T-helper 17 cell (primary cell): ENCODE data around the gene EPB41L4A. TPM values are rescaled to one million over a fixed set of nuclear protein-coding genes. Genes with fewer than 3 reads are reported as not detected.
A peak's percentile ranks its signal among the peaks of the same experiment; 100 is the strongest.

Experiments used
- ATAC-seq: fragments of 150-1000 bp; cut with Tn5 transposase; 2 replicates; pipeline ENCODE4 v1.10.0; 2021; ENCODE audit warnings: mild to moderate bottlenecking, moderate library complexity
- DNase-seq, 3 donors: peaks; one replicate each; pipeline versions ENCODE4 v3.0.0 to v3.0.0-alpha.2; 2020 to 2021
- H3K9me3 ChIP-seq: one replicate; pipeline ENCODE4 v1.7.0; 2013; ENCODE audit warnings: low read length, mild to moderate bottlenecking; ENCODE audit not compliant: control insufficient read depth, poor library complexity, severe bottlenecking
- H3K27ac Mint-ChIP-seq: one replicate; pipeline ENCODE4 v1.8.0; 2022; ENCODE audit warnings: mild to moderate bottlenecking, moderate library complexity, mixed read lengths
- H3K27me3 Mint-ChIP-seq: one replicate; pipeline ENCODE4 v1.8.0; 2022; ENCODE audit warnings: mixed read lengths
- H3K36me3 Mint-ChIP-seq: one replicate; pipeline ENCODE4 v1.8.0; 2022; ENCODE audit warnings: low read depth, mixed read lengths
- H3K4me1 Mint-ChIP-seq: one replicate; pipeline ENCODE4 v1.8.0; 2022; ENCODE audit warnings: mild to moderate bottlenecking, mixed read lengths
- H3K4me3 Mint-ChIP-seq: one replicate; pipeline ENCODE4 v1.8.0; 2022; ENCODE audit warnings: mild to moderate bottlenecking, moderate library complexity, mixed read lengths
- total RNA-seq, 4 donors: library from RNA in 2 of 4; stranded (reverse) in 2 of 4; gene quantifications; one replicate each; pipeline ENCODE4 v1.2.3 and lab custom pipeline; 2022 to 2026

Gene EPB41L4A
- total RNA-seq, 2 donors from 2014 or later = 0.50 to 1.4 TPM

GRCh38 chr5:112154940-112155686 lies 264.0 kb downstream of the EPB41L4A start:
- peaks cover 2% of the 10 kb centered on the region for H3K36me3 Mint-ChIP-seq
- no peak overlapping the region for H3K27ac Mint-ChIP-seq
- DNase-seq (no peak), ATAC-seq (no peak)
- peaks cover 1% of the 10 kb centered on the region for H3K27me3 Mint-ChIP-seq
- H3K4me3 Mint-ChIP-seq = no peak overlapping the region
- H3K4me1 Mint-ChIP-seq = peaks cover 2% of the 10 kb centered on the region
- no peaks in the 10 kb centered on the region for H3K9me3 ChIP-seq

- Mint-ChIP-seq H3K4me1 (peaks cover 5% of the 10 kb centered on the region), H3K27ac (no peak overlapping the region), H3K36me3 (peaks cover 2% of the 10 kb centered on the region), H3K4me3 (no peak overlapping the region), H3K27me3 (peaks cover 11% of the 10 kb centered on the region)
- DNase-seq (no peak), ATAC-seq (no peak)
- no peaks in the 10 kb centered on the region for H3K9me3 ChIP-seq
Measured at GRCh38 chr5:112149727-112150126, 269.4 kb downstream of the EPB41L4A start.

GRCh38 chr5:112146323-112147226 lies 272.5 kb downstream of the EPB41L4A start:
- Mint-ChIP-seq H3K4me3 (no peak overlapping the region), H3K27me3 (peaks cover 29% of the 10 kb centered on the region), H3K4me1 (peaks cover 2% of the 10 kb centered on the region), H3K36me3 (peaks cover 2% of the 10 kb centered on the region), H3K27ac (no peak overlapping the region)
- DNase-seq (peak in 2 of 3 donors; percentile 9 to 13), ATAC-seq (peak; percentile 97)
- H3K9me3 ChIP-seq = no peaks in the 10 kb centered on the region

- no peak for ATAC-seq
- H3K36me3 Mint-ChIP-seq = peaks cover 5% of the 10 kb centered on the region
- H3K4me1 Mint-ChIP-seq = peaks cover 2% of the 10 kb centered on the region
- no peak overlapping the region for H3K4me3 Mint-ChIP-seq
- no peak overlapping the region for H3K27ac Mint-ChIP-seq
- peaks cover 32% of the 10 kb centered on the region for H3K27me3 Mint-ChIP-seq
- no peaks in the 10 kb centered on the region for H3K9me3 ChIP-seq
- no peak for DNase-seq
Measured at GRCh38 chr5:112143690-112144089, 275.4 kb downstream of the EPB41L4A start.

- ATAC-seq = no peak
- Mint-ChIP-seq H3K4me3 (no peak overlapping the region), H3K36me3 (peaks cover 5% of the 10 kb centered on the region), H3K4me1 (peaks cover 2% of the 10 kb centered on the region), H3K27me3 (peaks cover 41% of the 10 kb centered on the region), H3K27ac (no peak overlapping the region)
- no peak for DNase-seq
- no peaks in the 10 kb centered on the region for H3K9me3 ChIP-seq
Measured at GRCh38 chr5:112142769-112143270, 276.3 kb downstream of the EPB41L4A start.

- peaks cover 5% of the 10 kb centered on the region for H3K36me3 Mint-ChIP-seq
- H3K4me3 Mint-ChIP-seq = no peak overlapping the region
Measured at GRCh38 chr5:112141582-112141981, 277.5 kb downstream of the EPB41L4A start.

GRCh38 chr5:112138526-112138925 lies 280.6 kb downstream of the EPB41L4A start:
- H3K9me3 ChIP-seq = no peaks in the 10 kb centered on the region
- H3K4me3 Mint-ChIP-seq = no peak overlapping the region
- H3K36me3 Mint-ChIP-seq = peaks cover 5% of the 10 kb centered on the region
- ATAC-seq (no peak), DNase-seq (no peak)
- no peaks in the 10 kb centered on the region for H3K4me1 Mint-ChIP-seq
- H3K27ac Mint-ChIP-seq = no peak overlapping the region
- H3K27me3 Mint-ChIP-seq = peaks cover 49% of the 10 kb centered on the region

More at GRCh38 chr5:112141582-112141981, 277.5 kb downstream of the EPB41L4A start:
- ATAC-seq = no peak
- Mint-ChIP-seq H3K27ac (no peak overlapping the region), H3K4me1 (no peaks in the 10 kb centered on the region), H3K27me3 (peaks cover 42% of the 10 kb centered on the region)
- no peaks in the 10 kb centered on the region for H3K9me3 ChIP-seq
- no peak for DNase-seq

GRCh38 chr5:112136773-112137172 lies 282.3 kb downstream of the EPB41L4A start:
- no peak overlapping the region for H3K4me3 Mint-ChIP-seq
- no peak overlapping the region for H3K27ac Mint-ChIP-seq
- H3K36me3 Mint-ChIP-seq = peaks cover 5% of the 10 kb centered on the region
- DNase-seq (no peak), ATAC-seq (no peak)
- no peaks in the 10 kb centered on the region for H3K4me1 Mint-ChIP-seq
- no peaks in the 10 kb centered on the region for H3K9me3 ChIP-seq
- H3K27me3 Mint-ChIP-seq = peaks cover 38% of the 10 kb centered on the region

- no peak overlapping the region for H3K27ac Mint-ChIP-seq
- no peak overlapping the region for H3K4me3 Mint-ChIP-seq
- no peaks in the 10 kb centered on the region for H3K4me1 Mint-ChIP-seq
- no peaks in the 10 kb centered on the region for H3K36me3 Mint-ChIP-seq
- H3K27me3 Mint-ChIP-seq = peaks cover 51% of the 10 kb centered on the region
- DNase-seq (no peak), ATAC-seq (no peak)
- H3K9me3 ChIP-seq = no peaks in the 10 kb centered on the region
Measured at GRCh38 chr5:112127861-112128260, 291.2 kb downstream of the EPB41L4A start.

GRCh38 chr5:112126982-112127381 lies 292.1 kb downstream of the EPB41L4A start:
- Mint-ChIP-seq H3K4me1 (no peaks in the 10 kb centered on the region), H3K27ac (no peak overlapping the region), H3K27me3 (peaks cover 60% of the 10 kb centered on the region), H3K4me3 (no peak overlapping the region), H3K36me3 (no peaks in the 10 kb centered on the region)
- H3K9me3 ChIP-seq = no peaks in the 10 kb centered on the region
- ATAC-seq (no peak), DNase-seq (no peak)

GRCh38 chr5:112125903-112126302 lies 293.2 kb downstream of the EPB41L4A start:
- no peaks in the 10 kb centered on the region for H3K4me1 Mint-ChIP-seq
- ATAC-seq (no peak), DNase-seq (no peak)
- H3K4me3 Mint-ChIP-seq = no peak overlapping the region
- H3K36me3 Mint-ChIP-seq = no peaks in the 10 kb centered on the region
- H3K27ac Mint-ChIP-seq = no peak overlapping the region
- H3K9me3 ChIP-seq = no peaks in the 10 kb centered on the region
- H3K27me3 Mint-ChIP-seq = peaks cover 66% of the 10 kb centered on the region

- DNase-seq = no peak
- Mint-ChIP-seq H3K27ac (no peak overlapping the region), H3K4me1 (no peaks in the 10 kb centered on the region), H3K4me3 (no peak overlapping the region), H3K36me3 (no peaks in the 10 kb centered on the region), H3K27me3 (peaks cover 64% of the 10 kb centered on the region)
- ATAC-seq = no peak
- no peaks in the 10 kb centered on the region for H3K9me3 ChIP-seq
Measured at GRCh38 chr5:112124788-112125187, 294.3 kb downstream of the EPB41L4A start.

- DNase-seq (no peak), ATAC-seq (no peak)
- Mint-ChIP-seq H3K27me3 (peaks cover 50% of the 10 kb centered on the region), H3K4me3 (no peak overlapping the region), H3K36me3 (no peaks in the 10 kb centered on the region), H3K4me1 (no peaks in the 10 kb centered on the region), H3K27ac (no peak overlapping the region)
- H3K9me3 ChIP-seq = no peaks in the 10 kb centered on the region
Measured at GRCh38 chr5:112123086-112123485, 296.0 kb downstream of the EPB41L4A start.
